Endothelial cell of umbilical vein (primary cell): Measurements from ENCODE around the gene HSPA12A. TPM values are rescaled to one million over a fixed set of nuclear protein-coding genes. Genes with fewer than 3 reads are reported as not detected.

ENCODE experiments used
- BruUV-seq: library from RNA; stranded (reverse); fragments of 400-500 nt; replicated peaks from 2 replicates; lab custom pipeline; 2021; lab: Mats Ljungman, UMichigan
- CTCF ChIA-PET: fragments of 300-600, 350-600 bp; sonication (Branson Sonifier 250); formaldehyde crosslinking; loops from one replicate; lab custom pipeline; 2021; ENCODE audit warnings: antibody characterized with exemption, inconsistent platforms; lab: Charles Lee
- POLR2A ChIA-PET: fragments of 300-600, 350-600 bp; sonication (Branson Sonifier 250); formaldehyde crosslinking; loops from one replicate; lab custom pipeline; 2021; ENCODE audit warnings: antibody characterized with exemption, inconsistent platforms; lab: Charles Lee
- DNase-seq: peaks from one replicate; pipeline ENCODE4 v3.0.0-alpha.2; 2011; ENCODE audit warnings: low read depth, low spot score
- FAIRE-seq: peaks from 2 replicates; lab custom pipeline; 2011; peaks lifted over from hg19 to GRCh38; lab: Jason Lieb, UNC
- H2AFZ ChIP-seq: 2 replicates; pipeline ENCODE4 v1.6.0; 2012; ENCODE audit warnings: low read depth, low read length, control low read depth, inconsistent platforms
- H3K27ac ChIP-seq: 2 replicates; pipeline ENCODE4 v1.5.1; 2011; ENCODE audit warnings: low read depth, mild to moderate bottlenecking, control low read depth, low read length, moderate library complexity; ENCODE audit not compliant: insufficient read depth
- H3K27me3 ChIP-seq, 2 experiments: 2 replicates each; pipeline versions ENCODE4 v1.6.0 to v1.6.1; 2011; ENCODE audit warnings: low read length in 2 of 2, mixed read lengths in 1 of 2; ENCODE audit not compliant: control insufficient read depth in 2 of 2, insufficient read depth in 2 of 2
- H3K36me3 ChIP-seq, 2 experiments: 2 replicates in 1 of 2; 3 replicates in 1 of 2; pipeline ENCODE4 v1.5.1; 2011; ENCODE audit warnings: low read length in 2 of 2, mild to moderate bottlenecking in 1 of 2, moderate library complexity in 1 of 2; ENCODE audit not compliant: control insufficient read depth in 2 of 2, insufficient read depth in 2 of 2; ENCODE audit errors: extremely low read depth in 1 of 2
- H3K4me1 ChIP-seq: 3 replicates; pipeline ENCODE4 v1.5.1; 2011; ENCODE audit warnings: mild to moderate bottlenecking, low read length; ENCODE audit not compliant: control insufficient read depth, insufficient read depth; ENCODE audit errors: extremely low read depth
- H3K4me2 ChIP-seq: 2 replicates; pipeline ENCODE4 v1.6.1; 2011; ENCODE audit warnings: low read length, control low read depth, mixed read lengths; ENCODE audit not compliant: insufficient read depth
- H3K4me3 ChIP-seq, 3 experiments: fragments of 200-600 bp in 1 of 3; sonication (generic), shearing (Covaris generic) in 1 of 3; replicated peaks in 1 of 3; 2 replicates each; pipeline ENCODE4 v1.5.1; 2011 to 2016; ENCODE audit warnings: control low read depth in 3 of 3, low read length in 3 of 3, mild to moderate bottlenecking in 2 of 3, inconsistent platforms in 1 of 3, low read depth in 1 of 3, moderate library complexity in 1 of 3; ENCODE audit not compliant: insufficient read depth in 1 of 3
- H3K79me2 ChIP-seq: 2 replicates; pipeline ENCODE4 v1.6.0; 2012; ENCODE audit warnings: low read length, inconsistent platforms; ENCODE audit not compliant: control insufficient read depth, insufficient read depth
- H3K9ac ChIP-seq: replicated peaks from 2 replicates; pipeline ENCODE3; 2011; ENCODE audit warnings: low read length, control low read depth; ENCODE audit not compliant: insufficient read depth; ENCODE audit errors: extremely low read depth
- H3K9me1 ChIP-seq: replicated peaks from 3 replicates; pipeline ENCODE4 v1.6.0; 2011; ENCODE audit warnings: mild to moderate bottlenecking, low read length; ENCODE audit not compliant: control insufficient read depth, insufficient read depth; ENCODE audit errors: extremely low read depth
- H3K9me3 ChIP-seq: replicated peaks from 2 replicates; pipeline ENCODE4 v1.5.1; 2012; ENCODE audit warnings: low read length, inconsistent platforms; ENCODE audit not compliant: control insufficient read depth, insufficient read depth
- H4K20me1 ChIP-seq: replicated peaks from 2 replicates; pipeline ENCODE3; 2011; ENCODE audit warnings: mild to moderate bottlenecking, low read length; ENCODE audit not compliant: control insufficient read depth, insufficient read depth; ENCODE audit errors: extremely low read depth
- EZH2 ChIP-seq: IDR thresholded peaks from 2 replicates; pipeline ENCODE4 v1.6.1; 2012; ENCODE audit warnings: borderline replicate concordance, low read depth, mild to moderate bottlenecking, moderate library complexity, low read length, inconsistent platforms; ENCODE audit not compliant: severe bottlenecking
- FOS ChIP-seq: IDR thresholded peaks from 2 replicates; pipeline ENCODE4 v1.6.1; 2011; ENCODE audit warnings: mild to moderate bottlenecking, low read length, moderate library complexity, borderline replicate concordance; ENCODE audit not compliant: insufficient read depth
- GATA2 ChIP-seq: IDR thresholded peaks from 2 replicates; pipeline ENCODE4 v1.7.0; 2011; ENCODE audit warnings: low read depth, mild to moderate bottlenecking, moderate library complexity, mixed read lengths, low read length; ENCODE audit not compliant: insufficient read length, insufficient read depth
- JUN ChIP-seq: IDR thresholded peaks from 2 replicates; pipeline ENCODE4 v1.6.1; 2011; ENCODE audit warnings: borderline replicate concordance, low read depth; ENCODE audit not compliant: insufficient read length, insufficient read depth
- MYC ChIP-seq: IDR thresholded peaks from one replicate; pipeline ENCODE4 v1.6.1; 2011; ENCODE audit warnings: mild to moderate bottlenecking, low read depth, low read length
- POLR2A ChIP-seq: IDR thresholded peaks from 2 replicates; pipeline ENCODE4 v1.6.1; 2012; ENCODE audit warnings: low read depth, mild to moderate bottlenecking, control low read depth, low read length
- POLR2AphosphoS5 ChIP-seq: IDR thresholded peaks from 2 replicates; pipeline ENCODE4 v1.6.1; 2012; ENCODE audit warnings: low read depth, mild to moderate bottlenecking, control low read depth, low read length, moderate library complexity; ENCODE audit not compliant: insufficient read depth
- dilution Hi-C: fragments of 300-500 bp; cut with MboI; formaldehyde crosslinking; loops from one replicate; pipeline ENCODE4 v1.15.0; 2019; ENCODE audit warnings: low sequenced_read_pairs; ENCODE audit not compliant: extremely low pct_ligation_motif_present
- intact Hi-C: fragments of 100-400 bp; cut with micrococcal nuclease; formaldehyde crosslinking; loops from one replicate; pipeline ENCODE4 v1.10.0; 2022
- polyA plus RNA-seq, 4 experiments: library from polyadenylated mRNA; depleted of rRNA in 3 of 4; stranded (reverse) in 3 of 4; unstranded in 1 of 4; fragments of >200 nt; gene quantifications; 2 replicates each; pipeline versions ENCODE4 v1.2.1 to v1.2.3, GENCODE V29; 2011 to 2012; ENCODE audit warnings: missing spikeins in 1 of 4
- total RNA-seq: library from RNA; stranded (reverse); gene quantifications from 2 replicates; pipeline ENCODE4 v1.2.3, GENCODE V29; 2021
- TF ChIP-seq, protein P1 (sequence below): IDR thresholded peaks from 2 replicates; pipeline ENCODE4 v1.6.1; 2011; ENCODE audit not compliant: insufficient read depth, insufficient read length
- TF ChIP-seq, protein P2 (sequence below), 2 donors: IDR thresholded peaks; 1 replicate in 1 of 2; 2 replicates in 1 of 2; pipeline ENCODE4 v1.5.1; 2011; ENCODE audit warnings: low read length in 2 of 2, mild to moderate bottlenecking in 2 of 2, moderate library complexity in 2 of 2, control low read depth in 1 of 2, inconsistent platforms in 1 of 2, low read depth in 1 of 2; ENCODE audit not compliant: insufficient read depth in 1 of 2; ENCODE audit errors: extremely low read depth in 1 of 2

HSPA12A gene
- total and polyA plus RNA-seq, 2 donors (not counting 3 experiments of a cell fraction or from before 2014, with no cell fraction given): 0.22 to 0.29 TPM

DNA sequence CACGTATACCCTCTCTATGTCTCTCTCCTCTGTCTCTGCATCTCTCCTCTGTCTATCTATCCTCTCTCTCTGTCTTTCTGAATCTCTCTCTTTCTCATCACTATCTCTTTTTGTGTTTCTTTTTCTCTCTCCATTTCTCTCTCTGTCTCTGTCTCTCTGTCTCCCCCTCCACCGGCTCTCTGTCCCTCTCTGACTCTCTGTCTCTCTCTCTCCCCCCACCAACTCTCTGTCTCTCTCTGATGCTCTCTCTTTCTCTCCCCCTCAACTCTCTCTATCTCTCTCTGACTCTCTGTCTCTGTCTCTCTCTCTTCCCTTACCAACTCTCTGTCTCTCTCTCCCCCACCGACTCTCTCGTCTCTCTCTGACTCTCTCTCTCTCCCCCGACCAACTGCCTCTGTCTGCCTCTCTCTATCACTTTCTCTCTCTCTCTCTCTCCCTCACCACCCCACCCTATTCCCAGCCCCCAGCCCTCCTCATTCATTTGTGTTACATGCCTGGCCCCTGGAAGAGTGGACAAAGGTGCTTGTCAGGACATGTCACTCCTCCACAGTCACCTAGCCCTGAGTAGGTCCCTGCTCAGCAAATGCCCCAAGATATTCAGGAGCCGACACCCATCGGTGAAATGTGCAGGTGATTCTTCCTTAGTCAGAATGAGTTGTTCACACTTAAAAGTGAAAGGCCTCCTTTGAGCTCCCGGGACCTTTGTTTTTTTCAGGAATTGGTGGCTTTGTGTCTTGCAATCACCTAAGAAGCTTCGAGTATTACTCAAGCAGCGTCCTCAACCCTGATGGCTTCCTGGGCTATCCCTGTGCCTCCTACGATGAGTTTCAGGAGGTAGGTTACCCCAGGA is 108.0 kb downstream of the HSPA12A start:
- no peak for FAIRE-seq
- no TSS peak for BruUV-seq
- Histone ChIP-seq H3K9me3 (no peaks in the 10 kb centered on the region), H3K4me1 (no peaks in the 10 kb centered on the region), H3K4me3 (no peak overlapping the region), H2AFZ (no peak overlapping the region), H3K27me3 (no peaks in the 10 kb centered on the region), H3K4me2 (no peak overlapping the region), H3K9ac (no peak overlapping the region), H3K79me2 (no peaks in the 10 kb centered on the region), H3K27ac (no peak overlapping the region), H3K9me1 (no peaks in the 10 kb centered on the region), H4K20me1 (no peaks in the 10 kb centered on the region), H3K36me3 (no peaks in the 10 kb centered on the region)
- CTCF ChIA-PET: no interaction called here
- intact Hi-C loops (no loop called here), dilution Hi-C loops (no loop called here)
- TF ChIP-seq POLR2A (no peak), EZH2 (no peak), FOS (no peak), JUN (no peak), MYC (no peak), GATA2 (no peak), POLR2AphosphoS5 (no peak)
- TF ChIP-seq, protein P1, sequence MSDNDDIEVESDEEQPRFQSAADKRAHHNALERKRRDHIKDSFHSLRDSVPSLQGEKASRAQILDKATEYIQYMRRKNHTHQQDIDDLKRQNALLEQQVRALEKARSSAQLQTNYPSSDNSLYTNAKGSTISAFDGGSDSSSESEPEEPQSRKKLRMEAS: no peak
- TF ChIP-seq, protein P2, sequence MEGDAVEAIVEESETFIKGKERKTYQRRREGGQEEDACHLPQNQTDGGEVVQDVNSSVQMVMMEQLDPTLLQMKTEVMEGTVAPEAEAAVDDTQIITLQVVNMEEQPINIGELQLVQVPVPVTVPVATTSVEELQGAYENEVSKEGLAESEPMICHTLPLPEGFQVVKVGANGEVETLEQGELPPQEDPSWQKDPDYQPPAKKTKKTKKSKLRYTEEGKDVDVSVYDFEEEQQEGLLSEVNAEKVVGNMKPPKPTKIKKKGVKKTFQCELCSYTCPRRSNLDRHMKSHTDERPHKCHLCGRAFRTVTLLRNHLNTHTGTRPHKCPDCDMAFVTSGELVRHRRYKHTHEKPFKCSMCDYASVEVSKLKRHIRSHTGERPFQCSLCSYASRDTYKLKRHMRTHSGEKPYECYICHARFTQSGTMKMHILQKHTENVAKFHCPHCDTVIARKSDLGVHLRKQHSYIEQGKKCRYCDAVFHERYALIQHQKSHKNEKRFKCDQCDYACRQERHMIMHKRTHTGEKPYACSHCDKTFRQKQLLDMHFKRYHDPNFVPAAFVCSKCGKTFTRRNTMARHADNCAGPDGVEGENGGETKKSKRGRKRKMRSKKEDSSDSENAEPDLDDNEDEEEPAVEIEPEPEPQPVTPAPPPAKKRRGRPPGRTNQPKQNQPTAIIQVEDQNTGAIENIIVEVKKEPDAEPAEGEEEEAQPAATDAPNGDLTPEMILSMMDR (IDR thresholded peaks at IDR 0.05; ENCODE audit: extremely low read depth in 1 of 2, insufficient read depth in 1 of 2, low read depth in 1 of 2, low read length in 2 of 2): no peak
- POLR2A ChIA-PET: no interaction called here
- no peak for DNase-seq
